Smooth muscle cell (in vitro differentiated cells): ENCODE results near the gene HSPA1B. TPM values are rescaled to one million over a fixed set of nuclear protein-coding genes. Genes with fewer than 3 reads are reported as not detected.

Experiments used
- DNase-seq: peaks from one replicate; lab custom pipeline; 2025; ENCODE audit not compliant: unreplicated experiment; lab: John Stamatoyannopoulos, UW
- H2AFZ ChIP-seq: fragments of 200-600 bp; sonication (generic); 2 replicates; pipeline ENCODE4 v1.6.0; 2016; ENCODE audit warnings: antibody characterized with exemption, low read depth, mild to moderate bottlenecking
- H3F3A ChIP-seq: fragments of 200-600 bp; sonication (generic); 2 replicates; pipeline ENCODE4 v1.6.0; 2017; ENCODE audit warnings: antibody characterized with exemption, low read depth
- H3K27ac ChIP-seq: fragments of 200-600 bp; sonication (generic); 2 replicates; pipeline ENCODE4 v1.5.1; 2016; ENCODE audit warnings: low read depth, mild to moderate bottlenecking
- H3K27me3 ChIP-seq: fragments of 200-600 bp; sonication (generic); 2 replicates; pipeline ENCODE4 v1.6.1; 2016; ENCODE audit warnings: low read depth, mild to moderate bottlenecking
- H3K36me3 ChIP-seq: fragments of 200-600 bp; sonication (generic); 2 replicates; pipeline ENCODE4 v1.5.1; 2016; ENCODE audit warnings: low read depth
- H3K4me1 ChIP-seq: fragments of 200-600 bp; sonication (generic); 2 replicates; pipeline ENCODE4 v1.5.1; 2016; ENCODE audit warnings: low read depth
- H3K4me2 ChIP-seq: fragments of 200-600 bp; sonication (generic); 2 replicates; pipeline ENCODE4 v1.6.0; 2016; ENCODE audit warnings: mild to moderate bottlenecking
- H3K4me3 ChIP-seq: fragments of 200-600 bp; sonication (generic); 2 replicates; pipeline ENCODE4 v1.5.1; 2016; ENCODE audit warnings: mild to moderate bottlenecking
- H3K79me2 ChIP-seq: fragments of 200-600 bp; sonication (generic); 2 replicates; pipeline ENCODE4 v1.6.0; 2016; ENCODE audit warnings: low read depth, mild to moderate bottlenecking
- H3K9ac ChIP-seq: fragments of 200-600 bp; sonication (generic); 2 replicates; pipeline ENCODE4 v1.6.0; 2016; ENCODE audit warnings: low read depth
- H3K9me3 ChIP-seq: fragments of 200-600 bp; sonication (generic); replicated peaks from 2 replicates; pipeline ENCODE4 v1.5.1; 2016; ENCODE audit warnings: low read depth
- H4K20me1 ChIP-seq: fragments of 200-600 bp; sonication (generic); 2 replicates; pipeline ENCODE4 v1.6.0; 2016; ENCODE audit warnings: low read depth
- CTCF ChIP-seq: fragments of 200-600 bp; sonication (generic); IDR thresholded peaks from 2 replicates; pipeline ENCODE4 v1.5.1; 2017; ENCODE audit warnings: borderline replicate concordance, mild to moderate bottlenecking, antibody characterized with exemption; ENCODE audit not compliant: insufficient read depth, poor library complexity, severe bottlenecking
- WGBS: methylation state at CpG from one replicate; pipeline ENCODE4 v1.1.7; 2016; ENCODE audit warnings: low lambda C conversion rate; 5-methylcytosine and 5-hydroxymethylcytosine counted together
- polyA plus RNA-seq: library from polyadenylated mRNA; unstranded; fragments of >200 nt; fragmentation: Nextera tagmentation; extraction: Ambion mirVana; gene quantifications from 2 replicates; pipeline ENCODE4 v1.2.1, GENCODE V29; 2016
- total RNA-seq: library from RNA; depleted of rRNA; stranded (reverse); fragments of >200 nt; gene quantifications from 2 replicates; pipeline ENCODE4 v1.2.3, GENCODE V29; 2014

The HSPA1B gene
- total and polyA plus RNA-seq, 2 experiments from 2014 or later: 30.7 to 43.1 TPM

GRCh38 chr6:31870385-31870921 is 42.9 kb downstream of the HSPA1B start:
- Histone ChIP-seq H3K27me3 (no peaks in the 10 kb centered on the region), H3K4me3 (no peak overlapping the region), H3K9me3 (no peaks in the 10 kb centered on the region), H3K27ac (no peak overlapping the region), H3K9ac (no peak overlapping the region), H3F3A (no peaks in the 10 kb centered on the region), H2AFZ (peak overlapping the region; percentile 87), H3K4me2 (peak overlapping the region; percentile 26), H3K36me3 (no peaks in the 10 kb centered on the region), H3K4me1 (peaks cover 6% of the 10 kb centered on the region), H4K20me1 (no peaks in the 10 kb centered on the region), H3K79me2 (no peaks in the 10 kb centered on the region)
- no peak for DNase-seq
- WGBS: 77% methylated on average over 16 of the region's 16 CpGs
- no peak for TF ChIP-seq CTCF

- H3K27ac ChIP-seq: no peak overlapping the region
- H3K9me3 ChIP-seq: no peaks in the 10 kb centered on the region
- no peak for TF ChIP-seq CTCF
- no peak overlapping the region for H3K9ac ChIP-seq
- H3F3A ChIP-seq: no peaks in the 10 kb centered on the region
- peak overlapping the region; percentile 26 for H3K4me2 ChIP-seq
- WGBS: 48% methylated on average over 9 of the region's 9 CpGs
- DNase-seq: no peak
- peak overlapping the region; percentile 87 for H2AFZ ChIP-seq
- H3K36me3 ChIP-seq: no peaks in the 10 kb centered on the region
- H3K4me1 ChIP-seq: peaks cover 6% of the 10 kb centered on the region
- no peaks in the 10 kb centered on the region for H3K27me3 ChIP-seq
- no peak overlapping the region for H3K4me3 ChIP-seq
- no peaks in the 10 kb centered on the region for H4K20me1 ChIP-seq
- H3K79me2 ChIP-seq: no peaks in the 10 kb centered on the region
Measured at GRCh38 chr6:31871046-31871659, 43.6 kb downstream of the HSPA1B start.

GRCh38 chr6:31874084-31874670 is 46.6 kb downstream of the HSPA1B start:
- no peak overlapping the region for H3K4me3 ChIP-seq
- H3K4me1 ChIP-seq: peaks cover 6% of the 10 kb centered on the region
- no peak for TF ChIP-seq CTCF
- no peaks in the 10 kb centered on the region for H3F3A ChIP-seq
- no peak overlapping the region for H3K9ac ChIP-seq
- H3K9me3 ChIP-seq: no peaks in the 10 kb centered on the region
- no peak overlapping the region for H2AFZ ChIP-seq
- no peak overlapping the region for H3K4me2 ChIP-seq
- DNase-seq: no peak
- H3K79me2 ChIP-seq: no peaks in the 10 kb centered on the region
- no peaks in the 10 kb centered on the region for H3K27me3 ChIP-seq
- no peak overlapping the region for H3K27ac ChIP-seq
- no peaks in the 10 kb centered on the region for H3K36me3 ChIP-seq
- no peaks in the 10 kb centered on the region for H4K20me1 ChIP-seq
- 76% methylated on average over 4 of the region's 4 CpGs for WGBS
